OCI-LY7 (cell line): ENCODE data around the gene EYS. TPM values are rescaled to one million over a fixed set of nuclear protein-coding genes. Genes with fewer than 3 reads are reported as not detected.

Experiments
- BruUV-seq: library from RNA; stranded (reverse); fragments of 400-500 nt; replicated peaks from 2 replicates; lab custom pipeline; 2021; lab: Mats Ljungman, UMichigan
- CTCF ChIA-PET: fragments of 300-600 bp; sonication (Branson Sonifier 250); formaldehyde crosslinking; loops from one replicate; lab custom pipeline; 2022; ENCODE audit warnings: antibody characterized with exemption; ENCODE audit not compliant: unreplicated experiment; lab: Charles Lee
- POLR2A ChIA-PET: fragments of 300-600 bp; sonication (Branson Sonifier 250); formaldehyde crosslinking; loops from one replicate; lab custom pipeline; 2022; ENCODE audit warnings: antibody characterized with exemption; lab: Charles Lee
- DNase-seq: peaks from one replicate; pipeline ENCODE4 v3.0.0-alpha.2; 2015; ENCODE audit warnings: low spot score
- H2AFZ ChIP-seq: fragments of 200-600 bp; sonication (generic), shearing (Covaris generic); 2 replicates; pipeline ENCODE4 v1.6.1; 2014; ENCODE audit warnings: mild to moderate bottlenecking, antibody characterized with exemption, low read length, moderate library complexity
- H3K27ac ChIP-seq: fragments of 200-600 bp; sonication (generic); 2 replicates; pipeline ENCODE4 v1.5.1; 2014; ENCODE audit warnings: mixed run types, low read depth, mild to moderate bottlenecking, moderate library complexity, low read length, inconsistent platforms; ENCODE audit not compliant: poor library complexity, severe bottlenecking
- H3K36me3 ChIP-seq: fragments of 200-600 bp; sonication (generic); 2 replicates; pipeline ENCODE4 v1.6.1; 2014; ENCODE audit warnings: mild to moderate bottlenecking, antibody characterized with exemption, low read length, moderate library complexity, mixed read lengths; ENCODE audit not compliant: insufficient read depth
- H3K4me1 ChIP-seq: fragments of 200-600 bp; sonication (generic); 2 replicates; pipeline ENCODE4 v1.5.1; 2014; ENCODE audit warnings: mild to moderate bottlenecking, low read length; ENCODE audit not compliant: insufficient read depth, poor library complexity, severe bottlenecking
- H3K4me2 ChIP-seq: fragments of 200-600 bp; sonication (generic); 2 replicates; pipeline ENCODE4 v1.6.1; 2014; ENCODE audit warnings: mild to moderate bottlenecking, low read length
- H3K4me3 ChIP-seq: fragments of 200-600 bp; sonication (generic); 2 replicates; pipeline ENCODE4 v1.5.1; 2014; ENCODE audit warnings: mild to moderate bottlenecking, low read depth, low read length; ENCODE audit not compliant: poor library complexity, severe bottlenecking
- H3K79me2 ChIP-seq: fragments of 200-600 bp; sonication (generic); 2 replicates; pipeline ENCODE4 v1.6.1; 2016; ENCODE audit warnings: low read depth, mild to moderate bottlenecking, low read length, moderate library complexity, mixed read lengths; ENCODE audit not compliant: insufficient read depth
- H3K9me2 ChIP-seq: fragments of 200-600 bp; sonication (generic); 2 replicates; pipeline ENCODE4 v1.6.1; 2016; ENCODE audit warnings: mild to moderate bottlenecking, low read length, mixed read lengths; ENCODE audit not compliant: insufficient read depth
- H3K9me3 ChIP-seq: fragments of 200-600 bp; sonication (generic); 2 replicates; pipeline ENCODE4 v1.6.1; 2014; ENCODE audit warnings: mild to moderate bottlenecking, mixed run types, low read length, mixed read lengths
- H4K20me1 ChIP-seq: fragments of 200-600 bp; sonication (generic); 2 replicates; pipeline ENCODE4 v1.6.1; 2014; ENCODE audit warnings: mild to moderate bottlenecking, antibody characterized with exemption, low read length, moderate library complexity, mixed read lengths; ENCODE audit not compliant: insufficient read depth
- CTCF ChIP-seq: fragments of 200-600 bp; sonication (generic); conservative IDR thresholded peaks from 2 replicates; pipeline ENCODE4 v1.5.1; 2014; ENCODE audit warnings: mild to moderate bottlenecking, antibody characterized with exemption, low read length, moderate library complexity, mixed read lengths
- EZH2phosphoT487 ChIP-seq: fragments of 200-600 bp; sonication (generic); IDR thresholded peaks from 2 replicates; pipeline ENCODE4 v1.6.1; 2018; ENCODE audit warnings: low read depth, borderline replicate concordance, mild to moderate bottlenecking, mixed run types, antibody characterized with exemption, low read length, moderate library complexity, mixed read lengths
- intact Hi-C: fragments of 100-400 bp; cut with micrococcal nuclease; formaldehyde crosslinking; loops from one replicate; pipeline ENCODE4 v1.10.0; 2022; ENCODE audit not compliant: unreplicated experiment
- total RNA-seq, 2 experiments: library from RNA; depleted of rRNA in 1 of 2; stranded (reverse); fragments of >200 nt in 1 of 2; shearing (Covaris generic) in 1 of 2; gene quantifications; 2 replicates each; pipeline ENCODE4 v1.2.3, GENCODE V29; 2014 to 2022

EYS gene
- total RNA-seq, 2 experiments from 2014 or later = not detected

- no peak for TF ChIP-seq CTCF
- no peak for TF ChIP-seq EZH2phosphoT487
- Histone ChIP-seq H3K4me3 (no peak overlapping the region), H3K79me2 (no peaks in the 10 kb centered on the region), H3K4me2 (no peak overlapping the region), H3K27ac (no peak overlapping the region), H3K4me1 (no peaks in the 10 kb centered on the region), H3K9me3 (no peaks in the 10 kb centered on the region), H3K9me2 (no peaks in the 10 kb centered on the region), H3K36me3 (peaks cover 72% of the 10 kb centered on the region), H2AFZ (no peak overlapping the region), H4K20me1 (no peaks in the 10 kb centered on the region)
- ChIA-PET CTCF (no interaction called here), POLR2A (interaction anchor here (0.5 to 2.7 kb wide), 6 partner anchors 9 to 184 kb away, joined by 3 to 13 read pairs (median 4); no protein-coding TSS in a partner anchor)
- no TSS peak for BruUV-seq
- intact Hi-C loops = no loop called here
- no peak for DNase-seq
These were observed 1992.9 kb downstream of the EYS start for GRCh38 chr6:63714091-63714490.

DNA sequence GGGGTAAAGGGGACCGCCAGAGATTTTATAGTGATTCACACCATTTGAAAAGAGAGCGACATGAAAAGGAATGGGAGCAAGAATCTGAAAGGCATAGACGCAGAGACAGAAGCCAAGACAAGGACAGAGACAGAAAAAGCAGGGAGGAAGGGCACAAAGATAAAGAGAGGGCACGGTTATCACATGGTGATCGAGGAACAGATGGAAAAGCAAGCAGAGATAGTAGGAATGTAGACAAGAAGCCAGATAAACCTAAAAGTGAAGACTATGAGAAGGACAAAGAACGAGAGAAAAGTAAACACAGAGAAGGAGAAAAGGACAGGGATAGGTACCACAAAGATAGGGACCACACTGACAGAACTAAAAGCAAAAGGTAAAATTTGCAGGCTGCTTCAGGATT is 1993.7 kb downstream of the EYS start:
- DNase-seq = no peak
- Histone ChIP-seq H4K20me1 (no peaks in the 10 kb centered on the region), H3K9me3 (no peaks in the 10 kb centered on the region), H3K4me2 (no peak overlapping the region), H3K79me2 (no peaks in the 10 kb centered on the region), H3K4me3 (no peak overlapping the region), H3K36me3 (peaks cover 79% of the 10 kb centered on the region), H3K27ac (no peak overlapping the region), H3K9me2 (no peaks in the 10 kb centered on the region), H2AFZ (no peak overlapping the region), H3K4me1 (no peaks in the 10 kb centered on the region)
- intact Hi-C loops = no loop called here
- ChIA-PET POLR2A (no interaction called here), CTCF (no interaction called here)
- TF ChIP-seq EZH2phosphoT487 (no peak), CTCF (no peak)
- BruUV-seq = TSS peak; percentile 43

DNA sequence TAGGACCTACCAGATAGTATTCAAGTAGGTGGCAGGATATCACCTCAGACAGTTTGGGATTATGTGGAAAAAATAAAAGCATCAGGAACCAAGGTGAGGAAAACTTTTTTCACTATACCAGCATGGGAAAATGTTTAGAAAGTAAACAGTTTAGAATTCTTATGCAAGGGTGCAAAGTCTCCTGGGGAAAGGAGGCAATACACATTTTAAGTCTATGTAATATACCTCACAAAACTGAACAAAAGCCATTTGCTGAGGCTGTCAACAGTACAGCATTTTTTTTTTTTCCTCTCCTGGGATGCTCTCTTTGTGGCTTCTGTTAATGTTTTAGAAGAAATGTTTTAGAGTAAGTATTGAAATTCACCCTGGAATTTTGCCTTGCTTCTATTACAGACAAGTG is 1997.9 kb downstream of the EYS start:
- no peak for TF ChIP-seq EZH2phosphoT487
- DNase-seq = no peak
- Histone ChIP-seq H3K9me3 (no peaks in the 10 kb centered on the region), H2AFZ (no peak overlapping the region), H3K27ac (no peak overlapping the region), H3K4me2 (no peak overlapping the region), H4K20me1 (no peaks in the 10 kb centered on the region), H3K79me2 (0 out of 2 replicates have a peak, but pooled peaks cover 4% of the 10 kb centered on the region), H3K4me3 (no peak overlapping the region), H3K36me3 (peaks cover 99% of the 10 kb centered on the region), H3K4me1 (no peaks in the 10 kb centered on the region), H3K9me2 (no peaks in the 10 kb centered on the region)
- CTCF ChIA-PET = no interaction called here
- intact Hi-C loops = no loop called here
- no TSS peak for BruUV-seq
- POLR2A ChIA-PET = interaction anchor here (0.6 to 1.0 kb wide), 3 partner anchors 12 to 55 kb away, joined by 3 to 5 read pairs (median 3); no protein-coding TSS in a partner anchor
